HepG2 (cell line): ENCODE results near the gene TPM1. TPM values are rescaled to one million over a fixed set of nuclear protein-coding genes. Genes with fewer than 3 reads are reported as not detected.
A peak's percentile ranks its signal among the peaks of the same experiment; 100 is the strongest.

Experiments used
- ATAC-seq: fragments of 200-7000 bp; cut with Tn5 transposase; 3 replicates; pipeline ENCODE4 v1.9.1; 2020; ENCODE audit warnings: mild to moderate bottlenecking, moderate library complexity
- BruUV-seq: library from RNA; stranded (reverse); fragments of 400-500 nt; replicated peaks from 2 replicates; lab custom pipeline; 2021; lab: Mats Ljungman, UMichigan
- CTCF ChIA-PET: fragments of 300-600 bp; formaldehyde crosslinking; extraction: SDS; loops from one replicate; lab custom pipeline; 2021; ENCODE audit warnings: low total read pairs, inconsistent platforms, low intra/inter-chr PET ratio; lab: Yijun Ruan, JAX
- POLR2A ChIA-PET: fragments of 350-600 bp; sonication (Branson Sonifier 250); formaldehyde crosslinking; loops from one replicate; lab custom pipeline; 2020; ENCODE audit warnings: antibody characterized with exemption, inconsistent platforms; lab: Yijun Ruan, JAX
- DNase-seq: peaks from one replicate; pipeline ENCODE4 v3.0.0-alpha.2; 2015; ENCODE audit warnings: low spot score
- FAIRE-seq: peaks from 3 replicates; lab custom pipeline; 2011; peaks lifted over from hg19 to GRCh38; lab: Jason Lieb, UNC
- H2AFZ ChIP-seq: one replicate; pipeline ENCODE4 v1.6.1; 2011; ENCODE audit warnings: low read length, inconsistent platforms
- H3K27ac ChIP-seq: fragments of 300-600 bp; 3 replicates; pipeline ENCODE4 v1.8.0; 2011; ENCODE audit warnings: mixed run types, mild to moderate bottlenecking, mixed read lengths, low read length, inconsistent platforms; ENCODE audit not compliant: insufficient read depth; ENCODE audit errors: extremely low read length
- H3K27me3 ChIP-seq, 2 experiments: fragments of 200-600 bp in 1 of 2; 2 replicates in 1 of 2; 3 replicates in 1 of 2; pipeline versions ENCODE4 v1.6.0 to v1.8.0; 2011; ENCODE audit warnings: low read length in 2 of 2, mild to moderate bottlenecking in 2 of 2, moderate library complexity in 2 of 2, inconsistent platforms in 1 of 2; ENCODE audit not compliant: insufficient read depth in 2 of 2, control insufficient read depth in 1 of 2
- H3K36me3 ChIP-seq, 2 experiments: fragments of 200-600 bp in 1 of 2; replicated peaks in 1 of 2; 2 replicates in 1 of 2; 3 replicates in 1 of 2; pipeline versions ENCODE4 v1.5.1 to v1.8.0; 2011; ENCODE audit warnings: low read length in 2 of 2, inconsistent platforms in 1 of 2; ENCODE audit not compliant: insufficient read depth in 2 of 2, control insufficient read depth in 1 of 2
- H3K4me1 ChIP-seq: 2 replicates; pipeline ENCODE4 v1.5.1; 2012; ENCODE audit warnings: low read length, inconsistent platforms; ENCODE audit not compliant: insufficient read depth
- H3K4me2 ChIP-seq: 2 replicates; pipeline ENCODE4 v1.6.0; 2011; ENCODE audit warnings: low read depth, low read length, inconsistent platforms
- H3K4me3 ChIP-seq, 3 experiments: fragments of 200-600 bp in 1 of 3; sonication (generic), shearing (Covaris generic) in 1 of 3; replicated peaks in 1 of 3; 2 replicates each; pipeline ENCODE4 v1.5.1; 2011 to 2016; ENCODE audit warnings: low read length in 3 of 3, inconsistent platforms in 2 of 3, low read depth in 2 of 3, mild to moderate bottlenecking in 2 of 3, control low read depth in 1 of 3, mixed read lengths in 1 of 3; ENCODE audit not compliant: insufficient read depth in 1 of 3
- H3K79me2 ChIP-seq: one replicate; pipeline ENCODE4 v1.6.1; 2011; ENCODE audit warnings: low read length, inconsistent platforms; ENCODE audit not compliant: insufficient read depth
- H3K9ac ChIP-seq: 2 replicates; pipeline ENCODE4 v1.6.0; 2011; ENCODE audit warnings: mild to moderate bottlenecking, low read depth, low read length, inconsistent platforms; ENCODE audit not compliant: insufficient read depth
- H3K9me3 ChIP-seq: 2 replicates; pipeline ENCODE4 v1.5.1; 2012; ENCODE audit warnings: mild to moderate bottlenecking, low read length
- H4K20me1 ChIP-seq: 2 replicates; pipeline ENCODE4 v1.6.0; 2011; ENCODE audit warnings: inconsistent platforms, mild to moderate bottlenecking, low read length, moderate library complexity; ENCODE audit not compliant: insufficient read depth
- AHDC1 ChIP-seq: sonication (generic); formaldehyde crosslinking; IDR thresholded peaks from 2 replicates; pipeline ENCODE4 v1.5.1; 2020; ENCODE audit warnings: mild to moderate bottlenecking, missing genetic modification reagents, borderline replicate concordance
- ETV5 ChIP-seq: IDR thresholded peaks from 2 replicates; pipeline ENCODE4 v1.6.1; 2018; ENCODE audit warnings: missing biosample characterization, missing genetic modification reagents, inconsistent platforms, borderline replicate concordance
- FOXP4 ChIP-seq: sonication (generic); formaldehyde crosslinking; IDR thresholded peaks from 2 replicates; pipeline ENCODE4 v1.4.0; 2020; ENCODE audit warnings: missing genetic modification reagents
- MYNN ChIP-seq: sonication (generic); formaldehyde crosslinking; IDR thresholded peaks from 2 replicates; pipeline ENCODE4 v1.4.0; 2020; ENCODE audit warnings: mild to moderate bottlenecking, low read depth, missing genetic modification reagents
- NR2F6 ChIP-seq, 2 experiments: IDR thresholded peaks; 2 replicates each; pipeline ENCODE4 v1.6.1; 2016; ENCODE audit warnings: antibody characterized with exemption in 1 of 2, mild to moderate bottlenecking in 1 of 2
- RARA ChIP-seq: IDR thresholded peaks from 2 replicates; pipeline ENCODE4 v1.6.1; 2016; ENCODE audit warnings: missing genetic modification reagents, missing compliant biosample characterization
- TFE3 ChIP-seq: IDR thresholded peaks from 2 replicates; pipeline ENCODE4 v1.6.1; 2016
- ZGPAT ChIP-seq: IDR thresholded peaks from 2 replicates; pipeline ENCODE4 v1.6.1; 2016; ENCODE audit warnings: mild to moderate bottlenecking
- ZUFSP ChIP-seq: sonication (generic); formaldehyde crosslinking; IDR thresholded peaks from 2 replicates; pipeline ENCODE4 v1.9.0; 2021; ENCODE audit warnings: missing genetic modification reagents, mild to moderate bottlenecking, borderline replicate concordance
- WGBS: methylation state at CpG from one replicate; pipeline ENCODE4 v1.1.6; 2017; ENCODE audit warnings: low lambda C conversion rate; 5-methylcytosine and 5-hydroxymethylcytosine counted together
- in situ Hi-C: cut with HindIII; loops from 2 replicates; pipeline ENCODE4 v1.10.0; 2017; ENCODE audit warnings: low pct_unique_long_range_greater_than_20kb; ENCODE audit not compliant: extremely low pct_ligation_motif_present
- intact Hi-C: fragments of 100-400 bp; cut with micrococcal nuclease; formaldehyde crosslinking; loops from one replicate; pipeline ENCODE4 v1.10.0; 2022; ENCODE audit not compliant: unreplicated experiment
- polyA plus RNA-seq, 8 experiments: library from polyadenylated mRNA; depleted of rRNA in 3 of 8; stranded (reverse) in 7 of 8; unstranded in 1 of 8; fragments of >200 nt; fragmentation: Illumina TruSeq in 4 of 8; extraction: Trizol in 4 of 8; gene quantifications; 2 replicates each; pipeline versions ENCODE4 v1.2.1 to v1.2.3, GENCODE V29; 2011 to 2016; ENCODE audit warnings: low read depth in 4 of 8, missing spikeins in 1 of 8, mixed read lengths in 1 of 8; ENCODE audit not compliant: insufficient read depth in 1 of 8
- total RNA-seq, 5 experiments: library from RNA; depleted of rRNA; stranded (reverse); fragments of >200 nt; fragmentation: Illumina TruSeq; extraction: Trizol; gene quantifications; 2 replicates each; pipeline ENCODE4 v1.2.3, GENCODE V29; 2016; ENCODE audit warnings: low read depth in 1 of 5

The TPM1 gene
- total and polyA plus RNA-seq, 2 of the 13 experiments (the other 11 are each of a cell fraction or from before 2014, with no cell fraction given): 98.9 to 109 TPM

- no peaks in the 10 kb centered on the region for H4K20me1 ChIP-seq
- H3K4me1 ChIP-seq: peaks cover 71% of the 10 kb centered on the region
- CTCF ChIA-PET: no interaction called here
- no peak overlapping the region for H2AFZ ChIP-seq
- 40% methylated on average over 1 of the region's 1 CpG for WGBS
- H3K79me2 ChIP-seq: no peaks in the 10 kb centered on the region
- no peak overlapping the region for H3K9ac ChIP-seq
- no peak for ATAC-seq
- H3K4me3 ChIP-seq: no peak overlapping the region
- intact Hi-C loops: loop anchor here (10.0 kb wide), 1 partner anchor 121 kb away; no protein-coding TSS in a partner anchor
- H3K27me3 ChIP-seq: no peaks in the 10 kb centered on the region
- FAIRE-seq: peak; percentile 42
- in situ Hi-C loops: no loop called here
- H3K36me3 ChIP-seq: no peaks in the 10 kb centered on the region
- H3K27ac ChIP-seq: peak overlapping the region; percentile 17
- no TSS peak for BruUV-seq
- H3K4me2 ChIP-seq: peak overlapping the region; percentile 16; the same call in 1 of the 2 replicates
- H3K9me3 ChIP-seq: no peaks in the 10 kb centered on the region
- no peak for DNase-seq
- POLR2A ChIA-PET: interaction anchor here (1.4 to 1.6 kb wide), 2 partner anchors 27 to 32 kb away, joined by 6 to 7 read pairs; partner anchors contain the start of gene TPM1
- TF ChIP-seq RARA (CRISPR knock-in tag) (peak; percentile 77), FOXP4 (CRISPR knock-in tag) (0 out of 2 replicates have a peak, but pooled peaks have one; percentile 4), NR2F6 (IDR thresholded peaks at IDR 0.05) (peak; percentile 50), NR2F6 (CRISPR knock-in tag; IDR thresholded peaks at IDR 0.05) (0 out of 2 replicates have a peak, but pooled peaks have one; percentile 11), MYNN (CRISPR knock-in tag) (no peak), ETV5 (peak; percentile 74; the same call in 1 of the 2 replicates), TFE3 (CRISPR knock-in tag) (0 out of 2 replicates have a peak, but pooled peaks have one; percentile 47), ZGPAT (CRISPR knock-in tag) (no peak), ZUFSP (CRISPR knock-in tag) (no peak), AHDC1 (CRISPR knock-in tag) (no peak)
These were observed 26.9 kb upstream of the TPM1 start for GRCh38 chr15:63015618-63016017.
